Liver (tissue), 9 donors: ENCODE results near the gene CLIC3. TPM values are rescaled to one million over a fixed set of nuclear protein-coding genes. Genes with fewer than 3 reads are reported as not detected.

Source experiments
- DNase-seq: peaks from one replicate; pipeline ENCODE4 v3.0.0-alpha.2; 2017; ENCODE audit warnings: low spot score
- H3K27ac ChIP-seq, 2 donors: one replicate each; pipeline ENCODE4 v1.7.0; 2013; ENCODE audit warnings: inconsistent platforms in 2 of 2, low read length in 2 of 2, control low read depth in 1 of 2, low read depth in 1 of 2, mild to moderate bottlenecking in 1 of 2
- H3K27me3 ChIP-seq, 4 donors: one replicate each; pipeline versions ENCODE4 v1.6.1 to v1.7.0; 2013; ENCODE audit warnings: low read length in 3 of 4, inconsistent platforms in 1 of 4, mild to moderate bottlenecking in 1 of 4, moderate library complexity in 1 of 4; ENCODE audit not compliant: control insufficient read depth in 4 of 4, insufficient read depth in 4 of 4
- H3K36me3 ChIP-seq, 4 donors: one replicate each; pipeline versions ENCODE4 v1.6.1 to v1.7.0; 2013; ENCODE audit warnings: low read length in 3 of 4, mild to moderate bottlenecking in 3 of 4, low read depth in 1 of 4, moderate library complexity in 1 of 4; ENCODE audit not compliant: control insufficient read depth in 4 of 4, insufficient read depth in 3 of 4
- H3K4me1 ChIP-seq, 4 donors: one replicate each; pipeline versions ENCODE4 v1.6.1 to v1.7.0; 2013; ENCODE audit warnings: low read length in 3 of 4, mild to moderate bottlenecking in 3 of 4, moderate library complexity in 1 of 4; ENCODE audit not compliant: control insufficient read depth in 4 of 4, insufficient read depth in 4 of 4
- H3K4me3 ChIP-seq, 3 donors: one replicate each; pipeline versions ENCODE4 v1.6.1 to v1.7.0; 2013; ENCODE audit warnings: low read length in 3 of 3, control low read depth in 1 of 3, low read depth in 1 of 3, mild to moderate bottlenecking in 1 of 3
- H3K9ac ChIP-seq, 2 donors: one replicate each; pipeline ENCODE4 v1.7.0; 2013; ENCODE audit warnings: low read length in 2 of 2, mild to moderate bottlenecking in 2 of 2, moderate library complexity in 2 of 2, control low read depth in 1 of 2, low read depth in 1 of 2
- H3K9me3 ChIP-seq, 4 donors: one replicate each; pipeline versions ENCODE4 v1.6.1 to v1.7.0; 2013; ENCODE audit warnings: low read length in 3 of 4; ENCODE audit not compliant: control insufficient read depth in 4 of 4
- ATF3 ChIP-seq: IDR thresholded peaks from 2 replicates; pipeline ENCODE4 v1.6.1; 2016; ENCODE audit warnings: antibody characterized with exemption
- EGR1 ChIP-seq, 2 donors: IDR thresholded peaks; 2 replicates each; pipeline ENCODE4 v1.6.1; 2016 to 2018; ENCODE audit warnings: antibody characterized with exemption in 2 of 2, low read depth in 2 of 2
- FOXA1 ChIP-seq: IDR thresholded peaks from 2 replicates; pipeline ENCODE4 v1.6.1; 2016; ENCODE audit warnings: antibody characterized with exemption
- FOXA2 ChIP-seq: IDR thresholded peaks from 2 replicates; pipeline ENCODE4 v1.6.1; 2016; ENCODE audit warnings: antibody characterized with exemption
- GABPA ChIP-seq, 2 donors: IDR thresholded peaks in 1 of 2; conservative IDR thresholded peaks in 1 of 2; 2 replicates each; pipeline ENCODE4 v1.6.1; 2016; ENCODE audit warnings: antibody characterized with exemption in 2 of 2, mild to moderate bottlenecking in 1 of 2, moderate library complexity in 1 of 2
- HNF4G ChIP-seq: IDR thresholded peaks from 2 replicates; pipeline ENCODE4 v1.6.1; 2016; ENCODE audit warnings: antibody characterized with exemption
- JUND ChIP-seq, 2 donors: IDR thresholded peaks; 2 replicates each; pipeline ENCODE4 v1.6.1; 2016; ENCODE audit warnings: antibody characterized with exemption in 2 of 2
- MAX ChIP-seq: IDR thresholded peaks from 2 replicates; pipeline ENCODE4 v1.6.1; 2016; ENCODE audit warnings: antibody characterized with exemption
- NR2F2 ChIP-seq: IDR thresholded peaks from 2 replicates; pipeline ENCODE4 v1.6.1; 2016; ENCODE audit warnings: antibody characterized with exemption
- RAD21 ChIP-seq, 2 donors: IDR thresholded peaks; 2 replicates each; pipeline ENCODE4 v1.6.1; 2016; ENCODE audit warnings: antibody characterized with exemption in 2 of 2, mild to moderate bottlenecking in 2 of 2
- REST ChIP-seq: IDR thresholded peaks from 2 replicates; pipeline ENCODE4 v1.6.1; 2016; ENCODE audit warnings: antibody characterized with exemption, mild to moderate bottlenecking
- RXRA ChIP-seq, 2 donors: IDR thresholded peaks; 2 replicates each; pipeline ENCODE4 v1.6.1; 2017 to 2018; ENCODE audit warnings: antibody characterized with exemption in 2 of 2, mild to moderate bottlenecking in 1 of 2
- SP1 ChIP-seq: IDR thresholded peaks from 2 replicates; pipeline ENCODE4 v1.6.1; 2018; ENCODE audit warnings: antibody characterized with exemption, mild to moderate bottlenecking
- TAF1 ChIP-seq: conservative IDR thresholded peaks from 2 replicates; pipeline ENCODE4 v1.6.1; 2016; ENCODE audit warnings: antibody characterized with exemption, mild to moderate bottlenecking
- YY1 ChIP-seq: IDR thresholded peaks from 2 replicates; pipeline ENCODE4 v1.6.1; 2016; ENCODE audit warnings: antibody characterized with exemption, mild to moderate bottlenecking
- ZBTB33 ChIP-seq: IDR thresholded peaks from 2 replicates; pipeline ENCODE4 v1.6.1; 2016; ENCODE audit warnings: antibody characterized with exemption
- WGBS: extraction: QIAGEN DNeasy Blood & Tissue Kit; methylation state at CpG from one replicate; pipeline ENCODE4 v1.1.7; 2013; 5-methylcytosine and 5-hydroxymethylcytosine counted together
- polyA plus RNA-seq, 2 donors: library from polyadenylated mRNA; stranded (reverse) in 1 of 2; unstranded in 1 of 2; fragments of 200-250 nt in 1 of 2; fragments of >200 nt in 1 of 2; fragmentation: Nextera tagmentation in 1 of 2; extraction: Ambion mirVana in 1 of 2; gene quantifications; one replicate each; pipeline versions ENCODE4 v1.2.1 to v1.2.3, GENCODE V29; 2013 to 2015
- total RNA-seq, 2 donors: library from RNA; depleted of rRNA; stranded (reverse); fragments of >200 nt; gene quantifications; one replicate each; pipeline ENCODE4 v1.2.3, GENCODE V29; 2014
- donor health status: healthy.
- donor health status: healthy.
- donor health status: healthy.
- donor health status: healthy.
- donor health status: healthy.

CLIC3 gene
- total and polyA plus RNA-seq, 4 donors = 0.33 to 0.83 (median 0.40) TPM

GRCh38 chr9:137007108-137007815 is 10.9 kb upstream of the CLIC3 start:
- Histone ChIP-seq H3K9ac (no peak overlapping the region), H3K36me3 (peaks cover 0 to 15% (median 7%) of the 10 kb centered on the region in 4 donors), H3K27ac (no peak overlapping the region), H3K4me1 (no peaks in the 10 kb centered on the region), H3K27me3 (no peaks in the 10 kb centered on the region), H3K4me3 (no peak overlapping the region), H3K9me3 (no peaks in the 10 kb centered on the region)
- WGBS = 78% methylated on average over 30 of the region's 30 CpGs
- no peak for DNase-seq
- no peak for TF ChIP-seq JUND (IDR thresholded peaks at IDR 0.05)
- TF ChIP-seq REST = no peak
- no peak for TF ChIP-seq FOXA2
- TF ChIP-seq YY1 = no peak
- TF ChIP-seq ZBTB33 = no peak
- TF ChIP-seq NR2F2 = no peak
- no peak for TF ChIP-seq TAF1
- no peak for TF ChIP-seq FOXA1
- no peak for TF ChIP-seq RXRA (IDR thresholded peaks at IDR 0.05)
- TF ChIP-seq RAD21 (IDR thresholded peaks at IDR 0.05) = no peak
- TF ChIP-seq SP1 = no peak
- no peak for TF ChIP-seq EGR1 (IDR thresholded peaks at IDR 0.05; ENCODE audit: low read depth in 2 of 2)
- no peak for TF ChIP-seq GABPA (IDR thresholded peaks at IDR 0.05 in 1 of 2, conservative IDR thresholded peaks at IDR 0.05 in 1 of 2)
- TF ChIP-seq ATF3 = no peak
- TF ChIP-seq HNF4G = no peak

- Histone ChIP-seq H3K27ac (no peak overlapping the region), H3K4me1 (peaks cover 0 to 4% (median under 1%) of the 10 kb centered on the region in 4 donors), H3K9ac (no peak overlapping the region), H3K4me3 (no peak overlapping the region), H3K27me3 (no peaks in the 10 kb centered on the region), H3K9me3 (no peaks in the 10 kb centered on the region), H3K36me3 (peaks cover 0 to 10% (median 5%) of the 10 kb centered on the region in 4 donors)
- TF ChIP-seq MAX = no peak
- no peak for TF ChIP-seq RXRA (IDR thresholded peaks at IDR 0.05)
- TF ChIP-seq FOXA1 = no peak
- TF ChIP-seq ATF3 = no peak
- WGBS = 81% methylated on average over 24 of the region's 24 CpGs
- no peak for DNase-seq
Measured at GRCh38 chr9:137006116-137007003, 10.0 kb upstream of the CLIC3 start.
